Right hindlimb (tissue), 1 donor: ENCODE data around the gene NOD1.
"Not testable (repeated sequence)": the region's sequence is repeated elsewhere in the genome, so short reads cannot be mapped to it uniquely, and the experiment has no call there.

Experiments used
- DNase-seq: peaks from one replicate; pipeline ENCODE4 v3.0.0-alpha.2; 2018

Gene NOD1

GRCh38 chr7:30412782-30413504 lies 65.6 kb downstream of the NOD1 start:
- DNase-seq: no peak

- DNase-seq: no peak
Observed at GRCh38 chr7:30411897-30412296, 66.7 kb downstream of the NOD1 start.

- no peak for DNase-seq
Observed at GRCh38 chr7:30411173-30411572, 67.4 kb downstream of the NOD1 start.

- no peak for DNase-seq
Observed at GRCh38 chr7:30406664-30407425, 71.7 kb downstream of the NOD1 start.

- DNase-seq: no peak
Observed at GRCh38 chr7:30405179-30405578, 73.4 kb downstream of the NOD1 start.

GRCh38 chr7:30403477-30403876 lies 75.1 kb downstream of the NOD1 start:
- DNase-seq: no peak

GRCh38 chr7:30396389-30396788 lies 82.2 kb downstream of the NOD1 start:
- no peak for DNase-seq

GRCh38 chr7:30395676-30396075 lies 82.9 kb downstream of the NOD1 start:
- DNase-seq: no peak

GRCh38 chr7:30391806-30392205 lies 86.8 kb downstream of the NOD1 start:
- DNase-seq: no peak

GRCh38 chr7:30390736-30391636 lies 87.6 kb downstream of the NOD1 start:
- no peak for DNase-seq

GRCh38 chr7:30389791-30390190 lies 88.8 kb downstream of the NOD1 start:
- no peak for DNase-seq

- no peak for DNase-seq
Observed at GRCh38 chr7:30382607-30383006, 96.0 kb downstream of the NOD1 start.

- DNase-seq: not testable (repeated sequence)
Observed at GRCh38 chr7:30380824-30381223, 97.8 kb downstream of the NOD1 start.

- no peak for DNase-seq
Observed at GRCh38 chr7:30380294-30380693, 98.3 kb downstream of the NOD1 start.

GRCh38 chr7:30379741-30380140 lies 98.8 kb downstream of the NOD1 start:
- no peak for DNase-seq

- DNase-seq: no peak
Observed at GRCh38 chr7:30379131-30379530, 99.5 kb downstream of the NOD1 start.

GRCh38 chr7:30378275-30378674 lies 100.3 kb downstream of the NOD1 start:
- DNase-seq: no peak
